ENCODE measurements around the gene ACTG1.

DNA sequence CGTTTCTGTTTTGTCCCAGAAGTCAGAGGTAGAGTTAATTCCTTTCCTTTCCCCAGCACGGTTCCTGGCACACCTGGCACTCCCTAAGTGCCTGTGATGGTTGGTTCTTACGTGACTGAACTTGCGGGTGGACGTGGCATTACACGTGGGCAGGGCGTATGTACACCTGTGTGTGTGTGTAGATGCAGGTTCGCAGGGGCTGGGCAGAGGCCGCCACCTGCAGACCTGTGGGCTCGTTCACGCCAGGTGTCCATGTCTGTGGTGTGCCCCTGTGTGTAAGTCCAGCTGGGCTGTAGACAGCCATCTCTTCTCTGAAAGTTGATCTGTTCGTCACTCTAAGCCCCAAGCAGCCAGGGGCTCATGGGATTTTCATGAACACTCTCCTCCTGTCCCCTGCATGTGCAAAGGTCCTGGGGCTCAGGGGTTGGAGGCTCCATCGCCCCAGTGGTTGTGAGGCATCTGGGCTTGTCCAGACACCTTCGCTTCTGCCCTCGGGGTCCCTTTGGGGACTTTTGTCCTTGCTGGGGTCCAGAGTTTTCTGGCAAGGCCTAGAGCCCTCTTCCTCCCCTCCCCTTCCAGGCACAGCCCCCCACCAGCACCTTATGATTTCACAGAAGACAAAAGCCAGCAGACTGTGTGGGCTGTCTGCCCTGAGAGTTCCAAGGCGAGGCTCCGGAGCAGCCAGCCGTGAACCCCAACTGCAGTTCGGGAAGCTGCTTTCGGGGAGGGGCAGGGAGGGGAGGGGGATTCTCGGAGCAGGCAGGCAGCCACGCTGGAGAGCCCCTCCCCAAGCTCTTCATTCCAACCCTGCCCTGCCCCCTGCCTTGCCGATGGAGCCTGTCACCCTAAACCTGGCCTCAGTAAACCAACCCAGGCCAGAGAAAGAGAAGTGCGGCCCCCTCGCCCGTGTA, 10.1 kb upstream of the ACTG1 start:
- TF ChIP-seq POLR2A (IDR thresholded peaks at IDR 0.05) (peak in 1 of 2 donors; percentile 35), CTCF (IDR thresholded peaks at IDR 0.05) (peak in 4 of 6 experiments; percentile 39 to 58 (median 48))

All from thyroid gland (tissue), 4 donors.